ENCODE data around the gene RAPGEF3.

The RAPGEF3 gene

GRCh38 chr12:47758834-47759690 is at the start of gene RAPGEF3:
RAPGEF3 (minus strand) TSS chr12:47758880; CDS start chr12:47758556, 324 bp downstream.
- Mint-ChIP-seq H3K27ac (peak within 1 kb of the TSS; percentile 82), H3K4me1 (peaks cover 55% of the 10 kb centered on the region), H3K36me3 (no peaks in the 10 kb centered on the region), H3K9me3 (no peaks in the 10 kb centered on the region), H3K4me3 (peak within 1 kb of the TSS; percentile 77)
- DNase-seq (ENCODE audit: low spot score in 2 of 2) (peak; percentile 46 to 79), ATAC-seq (peak; percentile 75)

DNA sequence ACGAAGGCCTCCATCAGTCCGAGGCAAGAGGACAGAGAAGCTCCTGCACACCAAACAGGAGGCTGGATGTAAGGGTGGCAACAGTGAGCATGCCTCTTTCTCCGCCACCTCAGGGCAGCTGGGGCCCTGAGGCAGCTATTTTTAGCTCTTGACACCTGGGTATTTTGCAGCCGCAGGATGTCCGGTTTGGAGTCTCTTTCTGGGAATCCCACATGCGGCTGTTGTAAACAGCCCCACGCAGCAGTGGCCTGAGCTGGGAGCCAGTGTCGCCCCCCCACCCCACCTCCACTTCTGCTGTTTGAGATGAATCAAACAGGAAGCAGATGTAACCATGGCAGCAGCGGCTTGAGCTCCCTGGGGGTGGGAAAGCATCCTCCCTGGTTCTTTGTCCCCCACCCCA is 49.4 kb upstream of the RAPGEF3 start:
- H3K27ac Mint-ChIP-seq, result peak overlapping the region; percentile 99
- H3K4me1 Mint-ChIP-seq, result peaks cover 95% of the 10 kb centered on the region
- peak overlapping the region; percentile 98 for H3K4me3 Mint-ChIP-seq
- DNase-seq (ENCODE audit: low spot score in 2 of 2), result peak; percentile 63 to 90
- H3K36me3 Mint-ChIP-seq, result peaks cover 94% of the 10 kb centered on the region
- peak; percentile 67 for ATAC-seq
- no peaks in the 10 kb centered on the region for H3K9me3 Mint-ChIP-seq

DNA sequence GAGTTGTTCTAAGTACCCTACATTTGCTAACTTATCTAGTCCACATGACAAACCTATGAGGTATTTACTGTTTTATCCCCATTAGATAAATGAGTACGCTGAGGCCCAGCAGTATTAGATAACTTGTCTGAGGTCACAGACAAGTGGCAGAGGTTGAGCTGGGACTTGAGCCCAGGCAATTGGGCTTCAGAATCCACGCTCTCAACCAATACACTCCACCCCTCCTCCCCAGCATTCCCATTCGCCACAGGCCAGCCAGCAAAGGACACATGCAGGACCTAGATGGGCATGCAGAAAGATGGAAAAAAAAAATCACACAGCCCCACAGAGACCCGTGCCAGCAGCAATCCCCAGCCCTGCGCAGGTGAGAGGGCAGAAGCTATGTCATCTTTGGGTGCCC is 48.7 kb upstream of the RAPGEF3 start:
- peaks cover 94% of the 10 kb centered on the region for H3K36me3 Mint-ChIP-seq
- DNase-seq (ENCODE audit: low spot score in 2 of 2), result no peak

DNA sequence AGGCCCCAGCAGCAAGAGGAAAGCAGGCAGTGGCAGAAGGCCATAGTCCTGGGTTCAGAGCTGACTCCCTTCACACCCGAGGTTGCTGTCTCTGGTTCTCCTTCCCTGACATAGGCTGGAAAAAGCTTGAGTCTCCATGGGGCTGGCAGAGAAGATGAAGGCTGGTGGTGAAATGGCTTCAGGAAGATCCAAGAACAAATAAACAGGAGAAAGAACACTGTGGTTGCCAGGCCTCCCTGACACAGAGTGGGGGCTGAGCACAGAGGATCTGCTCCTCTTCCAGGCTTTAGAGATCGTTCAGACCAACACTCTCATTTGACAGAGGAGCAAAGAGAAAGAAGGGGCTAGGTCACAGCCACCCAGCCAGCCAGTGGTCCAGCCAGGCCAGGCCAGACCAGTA is 46.7 kb upstream of the RAPGEF3 start:
- no peak for ATAC-seq
- Mint-ChIP-seq H3K9me3 (no peaks in the 10 kb centered on the region), H3K4me1 (peaks cover 94% of the 10 kb centered on the region), H3K4me3 (peak overlapping the region; percentile 98), H3K36me3 (peaks cover 93% of the 10 kb centered on the region), H3K27ac (peak overlapping the region; percentile 99)
- DNase-seq (ENCODE audit: low spot score in 2 of 2), result no peak

More for the DNA sequence above, 48.7 kb upstream of the RAPGEF3 start:
- H3K27ac Mint-ChIP-seq, result peak overlapping the region; percentile 99
- ATAC-seq, result no peak
- no peaks in the 10 kb centered on the region for H3K9me3 Mint-ChIP-seq
- H3K4me3 Mint-ChIP-seq, result peak overlapping the region; percentile 98
- peaks cover 95% of the 10 kb centered on the region for H3K4me1 Mint-ChIP-seq

GRCh38 chr12:47804171-47804570 is 45.5 kb upstream of the RAPGEF3 start:
- H3K9me3 Mint-ChIP-seq, result no peaks in the 10 kb centered on the region
- H3K4me3 Mint-ChIP-seq, result peak overlapping the region; percentile 98
- no peak for DNase-seq (ENCODE audit: low spot score in 2 of 2)
- no peak for ATAC-seq
- H3K36me3 Mint-ChIP-seq, result peaks cover 99% of the 10 kb centered on the region
- H3K27ac Mint-ChIP-seq, result peak overlapping the region; percentile 99
- peaks cover 94% of the 10 kb centered on the region for H3K4me1 Mint-ChIP-seq

- DNase-seq (ENCODE audit: low spot score in 2 of 2) (no peak), ATAC-seq (no peak)
- peaks cover 99% of the 10 kb centered on the region for H3K36me3 Mint-ChIP-seq
- peak overlapping the region; percentile 98 for H3K4me3 Mint-ChIP-seq
- H3K27ac Mint-ChIP-seq, result peak overlapping the region; percentile 99
- H3K4me1 Mint-ChIP-seq, result peaks cover 91% of the 10 kb centered on the region
- H3K9me3 Mint-ChIP-seq, result no peaks in the 10 kb centered on the region
Measured at GRCh38 chr12:47803191-47803875, 44.7 kb upstream of the RAPGEF3 start.

- Mint-ChIP-seq H3K4me3 (peak overlapping the region; percentile 98), H3K27ac (peak overlapping the region; percentile 99), H3K4me1 (peaks cover 90% of the 10 kb centered on the region), H3K36me3 (peaks cover 99% of the 10 kb centered on the region), H3K9me3 (no peaks in the 10 kb centered on the region)
- ATAC-seq (no peak), DNase-seq (ENCODE audit: low spot score in 2 of 2) (no peak)
Measured at GRCh38 chr12:47802312-47802711, 43.6 kb upstream of the RAPGEF3 start.

DNA sequence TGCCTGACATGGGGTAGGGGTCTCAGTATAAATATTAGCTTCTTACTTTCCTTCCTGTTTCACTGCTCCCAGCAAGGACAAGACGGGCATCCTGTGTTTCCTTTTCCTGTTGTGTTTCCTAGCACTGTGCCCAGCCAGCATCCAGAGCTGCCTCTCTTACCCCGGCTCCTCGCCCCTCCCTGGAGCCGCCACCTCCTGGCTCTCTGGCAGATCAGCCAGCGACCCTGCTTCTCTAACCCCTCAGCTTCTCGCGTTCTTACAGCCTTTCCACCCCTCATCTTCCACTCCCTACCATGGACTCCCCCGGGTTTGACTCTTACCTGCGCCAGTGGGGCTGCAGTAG is 43.2 kb upstream of the RAPGEF3 start:
- H3K4me1 Mint-ChIP-seq, result peaks cover 88% of the 10 kb centered on the region
- H3K4me3 Mint-ChIP-seq, result peak overlapping the region; percentile 98
- peaks cover 99% of the 10 kb centered on the region for H3K36me3 Mint-ChIP-seq
- DNase-seq (ENCODE audit: low spot score in 2 of 2) (no peak), ATAC-seq (no peak)
- H3K9me3 Mint-ChIP-seq, result no peaks in the 10 kb centered on the region
- H3K27ac Mint-ChIP-seq, result peak overlapping the region; percentile 99

GRCh38 chr12:47801170-47801903 is 42.7 kb upstream of the RAPGEF3 start:
- H3K4me1 Mint-ChIP-seq, result peaks cover 82% of the 10 kb centered on the region
- peak overlapping the region; percentile 99 for H3K27ac Mint-ChIP-seq
- no peak for DNase-seq (ENCODE audit: low spot score in 2 of 2)
- H3K9me3 Mint-ChIP-seq, result no peaks in the 10 kb centered on the region
- peaks cover 99% of the 10 kb centered on the region for H3K36me3 Mint-ChIP-seq
- no peak for ATAC-seq
- peak overlapping the region; percentile 98 for H3K4me3 Mint-ChIP-seq

DNA sequence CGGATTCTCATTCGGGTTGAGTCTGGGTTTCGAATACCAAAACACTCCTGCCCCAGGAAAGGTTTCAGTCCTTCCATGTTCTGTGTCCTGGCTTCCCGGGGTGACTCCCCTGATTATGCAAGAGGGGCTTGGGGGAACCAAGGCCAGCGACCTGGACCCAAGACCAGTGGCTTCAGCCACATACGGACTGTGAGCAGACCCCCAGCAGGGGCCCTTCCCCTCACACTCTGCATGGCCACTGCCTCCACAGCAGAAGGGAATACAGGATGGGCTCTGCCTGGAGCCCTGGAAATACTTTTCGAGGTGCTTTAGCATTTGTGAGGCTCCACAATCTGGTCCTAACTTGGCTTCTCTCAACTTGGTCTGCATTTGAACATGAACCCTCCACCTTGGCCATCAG is 41.9 kb upstream of the RAPGEF3 start:
- peak overlapping the region; percentile 99 for H3K27ac Mint-ChIP-seq

DNA sequence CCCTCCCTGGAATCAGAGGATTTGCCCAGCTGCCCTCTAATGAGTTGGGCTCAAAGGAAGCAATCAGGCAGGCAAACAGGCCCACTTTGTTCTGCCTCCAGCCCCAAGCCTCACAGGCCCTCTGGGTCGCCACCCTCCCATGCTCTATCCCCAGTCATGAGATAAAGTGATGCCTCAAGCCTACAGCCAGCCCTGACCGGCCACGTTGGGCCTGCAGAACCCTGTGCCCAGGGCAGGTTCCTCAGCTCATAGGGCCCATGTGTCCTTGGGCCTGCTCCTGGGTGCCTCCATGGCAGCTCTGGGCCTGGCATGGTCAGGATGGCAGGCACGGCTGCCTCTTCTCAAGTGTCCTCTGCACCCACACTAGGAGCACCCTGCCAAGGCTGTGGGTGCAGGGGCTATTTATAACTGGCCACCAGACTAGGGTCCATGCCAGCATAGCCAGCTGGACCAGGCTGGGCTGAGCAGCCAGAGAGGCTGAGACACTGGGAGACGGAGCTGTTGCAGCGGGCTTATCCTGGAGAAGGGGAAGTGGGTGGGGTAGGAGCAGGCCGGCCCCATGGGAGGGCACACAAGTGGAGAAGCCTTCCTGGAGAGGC is 40.8 kb upstream of the RAPGEF3 start:
- Mint-ChIP-seq H3K4me3 (no peak overlapping the region), H3K36me3 (peaks cover 99% of the 10 kb centered on the region), H3K4me1 (peaks cover 63% of the 10 kb centered on the region), H3K9me3 (no peaks in the 10 kb centered on the region), H3K27ac (peak overlapping the region; percentile 99)
- ATAC-seq, result no peak
- DNase-seq (ENCODE audit: low spot score in 2 of 2), result no peak

More for the DNA sequence above, 41.9 kb upstream of the RAPGEF3 start:
- Mint-ChIP-seq H3K9me3 (no peaks in the 10 kb centered on the region), H3K4me3 (no peak overlapping the region), H3K4me1 (peaks cover 75% of the 10 kb centered on the region), H3K36me3 (peaks cover 99% of the 10 kb centered on the region)
- DNase-seq (ENCODE audit: low spot score in 2 of 2) (no peak), ATAC-seq (no peak)

GRCh38 chr12:47798382-47798948 is 39.8 kb upstream of the RAPGEF3 start:
- DNase-seq (ENCODE audit: low spot score in 2 of 2) (no peak), ATAC-seq (no peak)
- Mint-ChIP-seq H3K36me3 (peaks cover 99% of the 10 kb centered on the region), H3K4me1 (peaks cover 53% of the 10 kb centered on the region), H3K27ac (peak overlapping the region; percentile 99), H3K4me3 (no peak overlapping the region), H3K9me3 (no peaks in the 10 kb centered on the region)

DNA sequence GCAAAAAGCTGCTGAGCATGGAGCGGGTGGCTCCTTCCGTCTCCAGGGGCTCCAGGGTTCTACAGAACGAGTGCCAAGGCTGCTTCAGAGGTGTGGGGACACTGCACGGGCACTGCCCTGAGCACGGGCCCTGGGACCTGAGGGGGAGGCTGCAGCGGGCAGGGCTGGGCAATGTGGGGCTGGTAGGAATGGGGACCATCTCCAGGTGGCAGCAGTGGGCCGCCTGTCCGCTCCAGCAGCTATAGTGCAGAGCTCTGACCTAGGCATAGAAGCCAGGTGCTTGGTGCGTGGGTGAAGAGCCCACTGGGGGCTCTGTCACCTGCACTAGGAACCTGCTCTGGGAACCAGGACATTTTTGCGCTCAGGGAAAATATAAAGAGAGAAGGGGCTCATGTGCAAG is 38.8 kb upstream of the RAPGEF3 start:
- Mint-ChIP-seq H3K27ac (peak overlapping the region; percentile 99), H3K4me1 (peaks cover 43% of the 10 kb centered on the region), H3K36me3 (peaks cover 99% of the 10 kb centered on the region), H3K9me3 (no peaks in the 10 kb centered on the region), H3K4me3 (no peak overlapping the region)
- DNase-seq (ENCODE audit: low spot score in 2 of 2), result no peak
- ATAC-seq, result peak; percentile 57

- Mint-ChIP-seq H3K36me3 (peaks cover 99% of the 10 kb centered on the region), H3K4me3 (no peak overlapping the region), H3K4me1 (peaks cover 32% of the 10 kb centered on the region), H3K9me3 (no peaks in the 10 kb centered on the region), H3K27ac (peak overlapping the region; percentile 99)
- no peak for DNase-seq (ENCODE audit: low spot score in 2 of 2)
- ATAC-seq, result no peak
Measured at GRCh38 chr12:47795814-47796411, 37.2 kb upstream of the RAPGEF3 start.
